NCI-H2107 (cell line): ENCODE measurements around the gene RIIAD1.
"Not testable (repeated sequence)": the region's sequence is repeated elsewhere in the genome, so short reads cannot be mapped to it uniquely, and the experiment has no call there.

ENCODE experiments used
- DNase-seq: peaks from one replicate; lab custom pipeline; 2025; lab: John Stamatoyannopoulos, UW

RIIAD1 gene

GRCh38 chr1:151720974-151721787, at the start of gene RIIAD1:
Gene RIIAD1 (plus strand): TSS chr1:151721522. CDS start chr1:151721537, 15 bp downstream.
- DNase-seq = no peak

GRCh38 chr1:151673407-151673806, 47.9 kb upstream of the RIIAD1 start:
- no peak for DNase-seq

GRCh38 chr1:151680391-151680790, 40.9 kb upstream of the RIIAD1 start:
- no peak for DNase-seq

GRCh38 chr1:151680826-151681225, 40.5 kb upstream of the RIIAD1 start:
- DNase-seq = no peak

- DNase-seq = no peak
These were observed 39.4 kb upstream of the RIIAD1 start for GRCh38 chr1:151681923-151682322.

- DNase-seq = not testable (repeated sequence)
These were observed 38.4 kb upstream of the RIIAD1 start for GRCh38 chr1:151682901-151683300.

- no peak for DNase-seq
These were observed 37.2 kb upstream of the RIIAD1 start for GRCh38 chr1:151684128-151684527.

- DNase-seq = no peak
These were observed 34.8 kb upstream of the RIIAD1 start for GRCh38 chr1:151686561-151686960.

GRCh38 chr1:151689494-151689893, 31.8 kb upstream of the RIIAD1 start:
- no peak for DNase-seq

- no peak for DNase-seq
These were observed 29.1 kb upstream of the RIIAD1 start for GRCh38 chr1:151692226-151692625.

- no peak for DNase-seq
These were observed 28.2 kb upstream of the RIIAD1 start for GRCh38 chr1:151693057-151693651.

- DNase-seq = no peak
These were observed 19.8 kb upstream of the RIIAD1 start for GRCh38 chr1:151701515-151701914.

- no peak for DNase-seq
These were observed 18.4 kb upstream of the RIIAD1 start for GRCh38 chr1:151702936-151703335.

- DNase-seq = no peak
These were observed 17.5 kb upstream of the RIIAD1 start for GRCh38 chr1:151703813-151704212.

GRCh38 chr1:151704246-151704645, 17.1 kb upstream of the RIIAD1 start:
- no peak for DNase-seq

- DNase-seq = no peak
These were observed 16.2 kb upstream of the RIIAD1 start for GRCh38 chr1:151705146-151705545.

- DNase-seq = no peak
These were observed 15.4 kb upstream of the RIIAD1 start for GRCh38 chr1:151705753-151706463.

- DNase-seq = no peak
These were observed 14.6 kb upstream of the RIIAD1 start for GRCh38 chr1:151706464-151707415.

- no peak for DNase-seq
These were observed 13.7 kb upstream of the RIIAD1 start for GRCh38 chr1:151707541-151708065.

GRCh38 chr1:151708891-151709290, 12.4 kb upstream of the RIIAD1 start:
- DNase-seq = no peak

GRCh38 chr1:151710187-151710840, 11.0 kb upstream of the RIIAD1 start:
- no peak for DNase-seq
